HEK293T (cell line): ENCODE measurements around the gene LONP2.

ENCODE experiments used
- BHLHE40 ChIP-seq: fragments of 450-650 bp; IDR thresholded peaks from 2 replicates; pipeline ENCODE4 v1.6.1; 2016; ENCODE audit warnings: mild to moderate bottlenecking, moderate library complexity, borderline replicate concordance
- ELF4 ChIP-seq: fragments of 450-650 bp; IDR thresholded peaks from 2 replicates; pipeline ENCODE4 v1.6.1; 2017; ENCODE audit warnings: antibody characterized with exemption
- FOXA1 ChIP-seq: fragments of 450-650 bp; IDR thresholded peaks from 2 replicates; pipeline ENCODE4 v1.6.1; 2016; ENCODE audit warnings: mild to moderate bottlenecking
- FOXK2 ChIP-seq: fragments of 450-650 bp; IDR thresholded peaks from 2 replicates; pipeline ENCODE4 v1.6.1; 2016; ENCODE audit warnings: mild to moderate bottlenecking
- NFRKB ChIP-seq: fragments of 450-650 bp; IDR thresholded peaks from 2 replicates; pipeline ENCODE4 v1.6.1; 2016; ENCODE audit warnings: mild to moderate bottlenecking, moderate library complexity
- PKNOX1 ChIP-seq: fragments of 450-650 bp; IDR thresholded peaks from 2 replicates; pipeline ENCODE4 v1.6.1; 2016
- SP1 ChIP-seq: fragments of 450-650 bp; IDR thresholded peaks from 2 replicates; pipeline ENCODE4 v1.6.1; 2017
- SUZ12 ChIP-seq: fragments of 450-650 bp; IDR thresholded peaks from 2 replicates; pipeline ENCODE4 v1.6.1; 2016; ENCODE audit warnings: mild to moderate bottlenecking
- TARDBP ChIP-seq: fragments of 450-650 bp; IDR thresholded peaks from 2 replicates; pipeline ENCODE4 v1.6.1; 2016
- ZNF384 ChIP-seq: fragments of 450-650 bp; IDR thresholded peaks from 2 replicates; pipeline ENCODE4 v1.6.1; 2016

GRCh38 chr16:48220891-48221290 is 23.2 kb upstream of the LONP2 start:
- TF ChIP-seq SUZ12 (no peak), PKNOX1 (no peak), ELF4 (no peak), FOXK2 (no peak), BHLHE40 (no peak), SP1 (no peak), FOXA1 (no peak), ZNF384 (no peak), TARDBP (no peak), NFRKB (no peak)
